NCI-H2107 (cell line): ENCODE measurements around the gene TMBIM6.
"Not testable (repeated sequence)": the region's sequence is repeated elsewhere in the genome, so short reads cannot be mapped to it uniquely, and the experiment has no call there.

Experiments used
- DNase-seq: peaks from one replicate; lab custom pipeline; 2025; lab: John Stamatoyannopoulos, UW

TMBIM6 gene

GRCh38 chr12:49776858-49777257, 35.5 kb downstream of the TMBIM6 start:
- DNase-seq: no peak

GRCh38 chr12:49777341-49777740, 36.0 kb downstream of the TMBIM6 start:
- DNase-seq: no peak

GRCh38 chr12:49777800-49778748, 36.7 kb downstream of the TMBIM6 start:
- DNase-seq: peak; percentile 68

- DNase-seq: no peak
Observed at GRCh38 chr12:49779581-49779980, 38.2 kb downstream of the TMBIM6 start.

- DNase-seq: not testable (repeated sequence)
Observed at GRCh38 chr12:49780914-49781313, 39.6 kb downstream of the TMBIM6 start.

- DNase-seq: no peak
Observed at GRCh38 chr12:49783917-49784676, 42.7 kb downstream of the TMBIM6 start.

- no peak for DNase-seq
Observed at GRCh38 chr12:49784756-49785409, 43.5 kb downstream of the TMBIM6 start.

GRCh38 chr12:49787672-49788071, 46.3 kb downstream of the TMBIM6 start:
- DNase-seq: no peak

- no peak for DNase-seq
Observed at GRCh38 chr12:49789992-49790391, 48.6 kb downstream of the TMBIM6 start.

GRCh38 chr12:49790741-49791555, 49.6 kb downstream of the TMBIM6 start:
- DNase-seq: no peak

- DNase-seq: no peak
Observed at GRCh38 chr12:49791700-49792099, 50.3 kb downstream of the TMBIM6 start.

GRCh38 chr12:49792181-49792970, 51.0 kb downstream of the TMBIM6 start:
- no peak for DNase-seq

GRCh38 chr12:49792976-49793580, 51.7 kb downstream of the TMBIM6 start:
- DNase-seq: no peak

GRCh38 chr12:49793620-49794019, 52.3 kb downstream of the TMBIM6 start:
- no peak for DNase-seq

GRCh38 chr12:49794021-49794420, 52.7 kb downstream of the TMBIM6 start:
- no peak for DNase-seq

- no peak for DNase-seq
Observed at GRCh38 chr12:49794811-49795653, 53.7 kb downstream of the TMBIM6 start.

- DNase-seq: no peak
Observed at GRCh38 chr12:49795654-49796105, 54.3 kb downstream of the TMBIM6 start.

- DNase-seq: no peak
Observed at GRCh38 chr12:49796155-49796554, 54.8 kb downstream of the TMBIM6 start.
